HG02938 (cell line): Measurements from ENCODE around the gene PCNX4.

ENCODE experiments used
- ATAC-seq: cut with Tn5 transposase; IDR thresholded peaks from one replicate; pipeline ENCODE4 v1.9.1; 2021; ENCODE audit warnings: mild to moderate bottlenecking, moderate library complexity; ENCODE audit not compliant: unreplicated experiment

PCNX4 gene

GRCh38 chr14:60171690-60172089 is 80.0 kb downstream of the PCNX4 start:
- no peak for ATAC-seq

- no peak for ATAC-seq
Observed at GRCh38 chr14:60174352-60175254, 82.9 kb downstream of the PCNX4 start.

GRCh38 chr14:60175255-60175902 is 83.7 kb downstream of the PCNX4 start:
- ATAC-seq = no peak

DNA sequence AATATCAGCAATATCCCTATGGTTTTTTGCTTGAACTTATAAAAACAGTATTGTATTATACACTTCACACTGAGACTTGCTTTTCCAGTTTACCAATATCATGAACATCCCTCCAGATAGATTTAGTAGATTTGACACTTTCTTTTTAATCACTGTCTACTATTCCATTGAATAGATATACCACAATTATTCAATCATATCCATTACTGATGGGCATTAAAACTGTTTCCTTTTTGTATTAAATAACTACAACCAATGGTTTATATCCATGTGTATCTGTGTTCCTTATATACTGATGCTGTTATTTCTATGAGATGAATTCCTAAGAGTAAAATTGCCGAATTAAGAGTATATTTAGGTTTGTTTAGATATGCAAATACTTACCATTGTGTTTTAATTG is 86.4 kb downstream of the PCNX4 start:
- no peak for ATAC-seq

GRCh38 chr14:60178820-60179219 is 87.1 kb downstream of the PCNX4 start:
- no peak for ATAC-seq

GRCh38 chr14:60179431-60179869 is 87.7 kb downstream of the PCNX4 start:
- ATAC-seq = no peak

DNA sequence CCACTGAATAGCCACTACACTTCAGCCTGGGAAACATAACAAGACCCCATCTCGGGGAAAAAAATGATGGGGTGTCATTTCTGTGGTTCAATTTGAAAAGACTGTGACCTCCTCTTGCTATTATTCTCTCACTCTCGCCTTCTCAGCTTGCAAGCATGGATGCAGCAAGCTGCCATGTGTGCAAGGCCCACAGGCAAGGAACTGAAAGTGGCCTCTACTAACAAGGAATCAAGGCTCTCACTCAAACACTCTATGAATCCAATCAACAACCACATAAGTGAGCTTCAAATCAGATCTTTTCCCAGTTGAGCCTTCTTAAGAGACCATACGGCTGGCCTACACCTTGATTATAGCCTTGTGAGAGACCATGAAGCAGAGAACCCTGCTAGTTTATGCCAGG is 91.4 kb downstream of the PCNX4 start:
- ATAC-seq = no peak

GRCh38 chr14:60183741-60184140 is 92.0 kb downstream of the PCNX4 start:
- ATAC-seq = peak; percentile 29

DNA sequence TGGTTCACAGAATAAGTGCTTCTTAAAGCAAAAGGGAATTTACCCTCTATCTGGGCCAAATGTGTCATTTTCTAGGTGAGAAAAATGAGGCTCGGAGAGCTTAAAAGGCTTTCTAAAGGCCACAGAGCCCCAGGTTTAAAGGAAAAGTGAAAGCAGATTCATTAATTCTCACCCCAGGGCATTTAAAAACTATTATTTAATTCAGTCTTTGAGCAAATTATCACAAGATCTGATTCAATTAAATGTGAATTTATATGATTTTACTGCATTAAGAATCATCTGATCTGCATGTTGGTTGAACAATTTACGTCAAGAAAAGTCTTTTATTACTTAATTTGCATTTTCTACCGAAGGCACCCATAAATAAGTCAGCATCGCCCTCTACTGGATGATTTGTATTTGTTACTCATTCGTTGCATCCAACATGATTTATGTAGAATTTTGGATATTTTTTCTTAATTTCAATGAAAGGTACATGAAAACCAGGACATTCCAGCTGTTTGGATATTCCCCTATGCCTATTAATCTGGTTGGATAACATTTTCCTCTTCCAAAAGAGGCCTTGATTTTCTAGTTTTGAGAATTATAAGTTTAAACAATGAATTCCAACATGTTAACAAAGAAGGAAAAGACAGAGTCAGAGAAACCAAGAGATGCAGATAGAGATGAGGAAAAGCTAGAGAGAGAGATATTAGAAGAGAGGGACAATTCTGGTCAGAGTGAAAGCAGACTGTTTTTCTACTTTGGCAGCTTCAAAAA is 92.6 kb downstream of the PCNX4 start:
- ATAC-seq = peak; percentile 57

DNA sequence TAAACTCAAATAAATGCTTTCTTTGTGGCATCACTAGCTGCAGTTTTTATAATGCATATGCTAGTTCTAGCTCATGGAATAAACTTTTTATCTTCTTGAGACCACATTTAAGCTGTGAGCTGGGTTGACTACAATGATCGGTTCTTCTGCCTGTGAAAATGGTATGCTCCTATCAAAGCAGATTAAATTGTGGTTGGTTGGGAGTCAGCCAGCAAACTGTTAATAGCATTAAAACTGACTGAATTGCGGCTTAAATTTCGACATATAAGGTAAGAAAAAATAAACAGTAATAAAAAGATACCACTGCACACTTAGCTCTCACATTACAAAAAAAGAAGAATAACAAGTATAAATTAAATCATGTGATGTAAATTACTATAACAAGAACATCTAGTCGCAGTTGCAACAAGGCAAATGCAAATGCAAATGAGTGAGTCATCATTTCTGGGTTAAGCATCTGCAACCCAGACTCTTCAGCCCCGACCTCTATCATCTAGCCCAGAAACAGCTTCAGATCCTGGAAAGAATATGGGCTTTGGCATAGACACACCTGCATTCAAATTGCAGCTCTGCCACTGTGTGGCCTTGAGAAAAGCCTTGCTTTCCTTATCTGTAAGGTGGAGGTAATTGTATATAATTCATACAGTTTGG is 93.3 kb downstream of the PCNX4 start:
- no peak for ATAC-seq

DNA sequence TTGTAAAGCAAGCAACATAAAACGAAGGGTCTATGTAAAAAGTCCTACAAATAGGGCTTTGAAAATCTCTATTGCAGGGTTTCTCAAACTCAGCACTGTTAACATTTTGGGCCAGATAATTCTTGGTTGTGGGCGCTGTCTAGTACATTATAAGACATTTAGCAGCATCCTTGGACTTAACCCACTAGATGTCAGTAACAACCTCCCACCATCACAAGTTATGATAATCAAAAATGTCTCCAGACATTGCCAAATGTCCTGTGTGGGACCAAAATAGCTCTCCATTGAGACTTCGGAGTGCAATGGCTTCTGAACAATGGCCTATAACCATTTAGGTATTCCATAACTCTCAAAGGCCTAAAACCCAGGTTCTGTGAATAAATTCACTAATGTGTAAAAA is 96.4 kb downstream of the PCNX4 start:
- ATAC-seq = no peak

DNA sequence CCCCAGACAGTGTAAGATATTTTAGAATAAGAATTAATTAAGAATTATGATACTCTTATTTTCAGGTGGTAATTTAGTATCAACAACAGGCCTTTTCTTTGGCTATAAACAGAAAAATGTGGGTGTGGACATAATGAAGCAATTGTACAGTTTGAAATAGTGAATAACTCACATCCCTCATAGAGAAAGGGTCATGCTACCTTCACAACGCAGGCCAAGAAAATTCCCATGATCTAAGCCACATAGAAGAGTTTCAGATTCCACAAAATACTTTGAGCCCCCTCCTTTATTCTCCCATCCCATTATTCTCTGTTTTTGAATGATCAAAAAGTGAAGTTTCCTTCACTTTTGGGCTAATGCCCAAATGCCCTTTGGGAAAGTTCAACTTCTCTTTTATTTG is 97.0 kb downstream of the PCNX4 start:
- no peak for ATAC-seq

DNA sequence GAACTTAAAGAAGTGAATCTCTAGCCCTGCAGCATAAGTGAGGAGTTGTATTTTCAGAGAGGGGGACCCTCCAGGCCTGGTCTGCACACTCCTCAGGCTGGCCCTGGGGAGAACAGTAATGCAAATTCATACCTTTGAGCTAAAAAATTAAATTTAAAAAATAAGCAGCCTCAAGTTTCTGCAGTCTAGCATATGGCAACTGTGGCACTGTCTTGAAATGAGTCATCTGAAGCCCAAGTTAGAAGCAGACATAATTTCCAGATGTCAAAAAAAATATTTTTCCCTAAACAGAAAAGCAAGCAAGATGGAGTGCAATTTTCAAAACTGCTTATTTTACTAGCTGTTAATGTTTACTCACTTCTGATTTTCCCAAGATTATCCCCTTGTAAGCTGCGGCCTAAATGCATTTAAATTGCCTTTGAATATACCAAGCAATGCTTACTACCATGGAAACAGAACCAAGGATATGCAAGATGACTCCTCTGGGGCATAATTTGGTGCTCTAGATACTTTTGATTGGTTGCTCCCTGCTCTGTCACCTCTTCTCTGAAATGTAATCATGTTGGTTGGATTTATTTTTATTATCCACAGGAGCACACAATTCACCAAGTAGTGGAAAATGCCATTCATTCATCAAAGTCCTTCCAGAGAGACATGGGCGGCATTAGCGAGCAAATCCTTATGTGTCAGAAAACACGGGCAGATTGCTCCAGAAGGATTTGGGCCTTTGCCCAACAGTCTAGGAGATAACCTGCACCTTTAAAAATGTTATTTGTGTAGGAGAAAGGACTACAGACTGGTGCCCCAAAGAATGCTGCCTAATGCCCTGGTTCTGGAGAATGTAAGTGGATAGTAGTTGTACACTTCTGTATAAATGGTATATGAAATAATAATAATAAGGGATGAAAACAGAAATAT is 98.5 kb downstream of the PCNX4 start:
- no peak for ATAC-seq

DNA sequence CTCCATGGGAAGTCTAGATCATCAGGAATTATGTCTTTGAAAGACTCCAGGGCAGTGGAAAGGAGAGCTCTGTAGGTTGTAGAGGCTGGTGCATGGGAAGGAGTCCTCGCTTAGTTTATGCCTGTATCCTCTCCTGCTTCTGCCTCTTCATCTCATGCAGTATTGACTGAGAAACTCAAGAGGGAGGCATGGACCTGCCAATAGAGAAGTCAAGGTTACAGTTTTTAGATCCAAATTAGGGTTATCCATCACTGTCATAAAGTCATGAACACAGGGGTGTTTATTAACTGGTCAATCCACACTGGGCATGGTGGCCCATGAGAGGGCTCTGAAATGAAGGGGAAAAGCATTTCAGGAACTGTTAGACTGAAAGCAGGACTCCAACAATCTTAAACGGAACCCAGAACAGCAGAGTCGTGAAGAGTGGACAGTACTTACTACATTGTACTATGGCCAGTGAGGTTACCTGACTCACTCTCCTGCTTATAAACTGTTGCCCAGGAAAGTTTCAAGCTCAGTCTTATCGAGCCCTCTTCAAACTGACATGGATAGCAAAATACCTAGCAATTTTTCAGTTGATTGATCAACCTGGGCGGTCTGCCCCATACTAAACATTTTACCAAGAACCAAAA is 103.6 kb downstream of the PCNX4 start:
- ATAC-seq = no peak

- no peak for ATAC-seq
Observed at GRCh38 chr14:60196291-60196690, 104.6 kb downstream of the PCNX4 start.

DNA sequence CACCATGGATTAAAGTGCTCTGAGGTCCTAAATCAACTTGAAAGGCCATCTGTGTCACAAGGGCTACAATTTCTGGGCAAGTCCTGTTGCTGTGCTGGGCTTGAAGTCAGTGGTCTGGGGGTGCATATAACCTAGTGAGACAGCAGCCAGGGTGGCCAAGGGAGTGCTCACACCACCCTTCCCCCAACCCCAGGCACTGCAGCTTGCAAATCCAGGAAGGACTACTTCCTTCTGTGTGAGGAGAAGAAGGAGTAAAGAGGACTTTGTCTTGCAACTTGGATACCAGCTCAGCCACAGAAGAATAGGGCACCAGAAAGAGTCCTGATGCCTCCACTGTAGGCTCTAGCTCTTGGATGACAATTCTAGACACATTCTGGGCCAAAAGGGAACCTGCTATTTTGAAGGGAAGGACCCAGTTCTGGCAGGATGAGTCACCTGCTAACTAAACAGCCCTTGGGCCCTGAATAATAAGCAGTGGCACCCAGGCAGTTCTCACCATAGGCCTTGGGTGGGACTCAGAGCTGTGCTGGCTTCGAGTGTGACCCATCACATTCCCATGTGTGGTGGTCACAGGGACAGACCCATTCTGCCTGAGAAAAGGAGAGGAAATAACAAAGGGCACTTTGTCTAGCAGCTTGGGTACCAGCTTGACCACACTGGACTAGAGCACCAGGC is 106.0 kb downstream of the PCNX4 start:
- ATAC-seq = no peak

- ATAC-seq = no peak
Observed at GRCh38 chr14:60199321-60199720, 107.6 kb downstream of the PCNX4 start.

DNA sequence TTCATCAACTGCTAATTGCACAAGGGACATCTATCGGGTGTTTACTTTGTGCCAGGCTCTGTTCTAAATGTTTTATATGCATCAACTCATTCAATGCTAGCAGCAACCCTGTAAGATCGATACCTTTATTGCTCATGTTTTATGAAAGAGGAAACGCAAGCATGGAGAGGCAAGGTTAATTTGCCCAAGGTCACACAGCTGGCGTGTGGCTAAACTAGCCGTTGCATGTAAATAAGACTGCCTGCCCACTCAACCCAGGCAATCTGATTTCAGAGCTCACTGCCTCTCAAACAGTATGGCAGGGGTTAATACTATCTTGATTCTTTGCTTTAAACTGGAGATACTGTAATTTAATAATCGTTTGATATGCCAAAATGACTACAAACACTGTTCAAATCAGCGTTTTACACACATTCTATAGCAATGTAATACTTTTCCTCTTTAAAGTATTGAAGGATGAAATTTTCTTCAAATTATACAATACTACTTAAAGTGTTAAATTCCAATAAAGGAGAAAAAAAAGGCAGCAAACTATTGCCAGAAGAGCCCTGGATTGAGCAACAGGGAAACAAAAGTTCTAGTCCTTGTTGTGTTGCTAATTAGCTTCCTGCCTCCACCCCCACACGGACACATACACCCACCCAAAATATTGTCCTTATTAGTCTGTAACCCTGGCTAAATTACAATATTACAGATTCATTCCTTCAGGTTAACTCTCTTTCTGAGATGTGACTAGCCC is 112.5 kb downstream of the PCNX4 start:
- ATAC-seq = peak; percentile 72
